Panc1 (cell line): ENCODE measurements around the gene PLEKHA8. TPM values are rescaled to one million over a fixed set of nuclear protein-coding genes. Genes with fewer than 3 reads are reported as not detected.

Source experiments
- ATAC-seq: fragments of 200-7000 bp; cut with Tn5 transposase; 2 replicates; pipeline ENCODE4 v1.9.1; 2020; ENCODE audit warnings: mild to moderate bottlenecking, moderate library complexity
- BruUV-seq: library from RNA; stranded (reverse); fragments of 400-500 nt; replicated peaks from 2 replicates; lab custom pipeline; 2021; lab: Mats Ljungman, UMichigan
- CTCF ChIA-PET: fragments of 300-600 bp; sonication (Branson Sonifier 250); formaldehyde crosslinking; loops from one replicate; lab custom pipeline; 2022; ENCODE audit warnings: antibody characterized with exemption; lab: Charles Lee
- POLR2A ChIA-PET: fragments of 300-600 bp; sonication (Branson Sonifier 250); formaldehyde crosslinking; loops from one replicate; lab custom pipeline; 2022; ENCODE audit warnings: antibody characterized with exemption; lab: Charles Lee
- DNase-seq: peaks from one replicate; pipeline ENCODE4 v3.0.0-alpha.2; 2010; ENCODE audit warnings: low read depth, low spot score
- H3K27ac ChIP-seq: 2 replicates; pipeline ENCODE4 v1.5.1; 2011; ENCODE audit warnings: mild to moderate bottlenecking, low read length, inconsistent platforms
- H3K27me3 ChIP-seq: fragments of 200-500 bp; sonication (Bioruptor generic); 2 replicates; pipeline ENCODE4 v1.6.0; 2014; ENCODE audit warnings: low read length, inconsistent platforms; ENCODE audit not compliant: control insufficient read depth, insufficient read depth
- H3K36me3 ChIP-seq: fragments of 200-500 bp; sonication (Bioruptor generic); 2 replicates; pipeline ENCODE4 v1.5.1; 2014; ENCODE audit warnings: inconsistent platforms, mild to moderate bottlenecking, low read length, moderate library complexity; ENCODE audit not compliant: control insufficient read depth, insufficient read depth
- H3K4me1 ChIP-seq: 2 replicates; pipeline ENCODE4 v1.5.1; 2011; ENCODE audit warnings: inconsistent platforms, mild to moderate bottlenecking, low read length, moderate library complexity; ENCODE audit not compliant: control insufficient read depth, insufficient read depth
- H3K4me3 ChIP-seq, 2 experiments: 2 replicates each; pipeline ENCODE4 v1.5.1; 2011 to 2012; ENCODE audit warnings: low read depth in 2 of 2, low read length in 2 of 2, mild to moderate bottlenecking in 2 of 2, inconsistent platforms in 1 of 2, moderate library complexity in 1 of 2
- H3K9me3 ChIP-seq: fragments of 200-500 bp; sonication (Bioruptor generic); 2 replicates; pipeline ENCODE4 v1.5.1; 2014; ENCODE audit warnings: low read depth, mild to moderate bottlenecking, inconsistent platforms, low read length, moderate library complexity; ENCODE audit not compliant: control insufficient read depth, insufficient read depth
- POLR2AphosphoS5 ChIP-seq: IDR thresholded peaks from 2 replicates; pipeline ENCODE4 v1.6.1; 2012; ENCODE audit warnings: mild to moderate bottlenecking, low read depth, low read length, moderate library complexity
- REST ChIP-seq, 2 experiments: IDR thresholded peaks; 2 replicates each; pipeline ENCODE4 v1.6.1; 2011 to 2012; ENCODE audit warnings: low read depth in 2 of 2, control low read depth in 1 of 2, low read length in 1 of 2, mild to moderate bottlenecking in 1 of 2, moderate library complexity in 1 of 2; ENCODE audit not compliant: insufficient read depth in 1 of 2
- SIN3A ChIP-seq: IDR thresholded peaks from 2 replicates; pipeline ENCODE4 v1.6.1; 2012; ENCODE audit warnings: low read depth, mild to moderate bottlenecking, low read length, moderate library complexity, borderline replicate concordance; ENCODE audit not compliant: insufficient read depth
- TCF7L2 ChIP-seq: IDR thresholded peaks from 2 replicates; pipeline ENCODE4 v1.6.1; 2011; ENCODE audit warnings: mild to moderate bottlenecking, low read depth, low read length, inconsistent platforms
- in situ Hi-C: cut with HindIII; loops from 2 replicates; pipeline ENCODE4 v1.10.0; 2016; ENCODE audit warnings: low sequenced_read_pairs, low pct_unique_long_range_greater_than_20kb
- intact Hi-C: fragments of 100-400 bp; cut with micrococcal nuclease; formaldehyde crosslinking; loops from one replicate; pipeline ENCODE4 v1.10.0; 2022; ENCODE audit not compliant: unreplicated experiment
- total RNA-seq: library from RNA; stranded (reverse); gene quantifications from one replicate; pipeline ENCODE4 v1.2.1, GENCODE V29; 2021; ENCODE audit not compliant: unreplicated experiment
- TF ChIP-seq, protein P1 (sequence below): fragments of 450-650 bp; IDR thresholded peaks from 2 replicates; pipeline ENCODE4 v1.5.1; 2017; ENCODE audit warnings: mild to moderate bottlenecking

PLEKHA8 gene
- total RNA-seq, 1 experiment from 2014 or later: 20.7 TPM

- ChIA-PET POLR2A (no interaction called here), CTCF (no interaction called here)
- intact Hi-C loops: loop anchor here (1.0 kb wide), 1 partner anchor 36 kb away; no protein-coding TSS in a partner anchor
- H3K27ac ChIP-seq: peak within 1 kb of the TSS; percentile 90
- TSS peak; percentile 94 for BruUV-seq
- in situ Hi-C loops: no loop called here
- TF ChIP-seq TCF7L2: peak; percentile 80
- TF ChIP-seq SIN3A: no peak; the same call in 1 of the 2 replicates
- TF ChIP-seq REST (IDR thresholded peaks at IDR 0.05; ENCODE audit: insufficient read depth in 1 of 2, low read depth in 2 of 2, low read length in 1 of 2): no peak
- ATAC-seq (peak; percentile 93), DNase-seq (peak; percentile 98)
- H3K27me3 ChIP-seq: no peaks in the 10 kb centered on the region
- peak within 1 kb of the TSS; percentile 61 to 81 for H3K4me3 ChIP-seq
- H3K36me3 ChIP-seq: no peaks in the 10 kb centered on the region
- H3K9me3 ChIP-seq: no peaks in the 10 kb centered on the region
- H3K4me1 ChIP-seq: peaks cover 30% of the 10 kb centered on the region
These were observed 1.8 kb upstream of the PLEKHA8 start, which contains the start of gene FKBP14 for GRCh38 chr7:30026229-30027064. FKBP14 (minus strand) TSS chr7:30026702; CDS start chr7:30026508, 194 bp downstream.

- TF ChIP-seq POLR2AphosphoS5 (no peak), SIN3A (no peak), TCF7L2 (no peak), REST (IDR thresholded peaks at IDR 0.05; ENCODE audit: insufficient read depth in 1 of 2, low read depth in 2 of 2, low read length in 1 of 2) (no peak)
- TF ChIP-seq, protein P1, sequence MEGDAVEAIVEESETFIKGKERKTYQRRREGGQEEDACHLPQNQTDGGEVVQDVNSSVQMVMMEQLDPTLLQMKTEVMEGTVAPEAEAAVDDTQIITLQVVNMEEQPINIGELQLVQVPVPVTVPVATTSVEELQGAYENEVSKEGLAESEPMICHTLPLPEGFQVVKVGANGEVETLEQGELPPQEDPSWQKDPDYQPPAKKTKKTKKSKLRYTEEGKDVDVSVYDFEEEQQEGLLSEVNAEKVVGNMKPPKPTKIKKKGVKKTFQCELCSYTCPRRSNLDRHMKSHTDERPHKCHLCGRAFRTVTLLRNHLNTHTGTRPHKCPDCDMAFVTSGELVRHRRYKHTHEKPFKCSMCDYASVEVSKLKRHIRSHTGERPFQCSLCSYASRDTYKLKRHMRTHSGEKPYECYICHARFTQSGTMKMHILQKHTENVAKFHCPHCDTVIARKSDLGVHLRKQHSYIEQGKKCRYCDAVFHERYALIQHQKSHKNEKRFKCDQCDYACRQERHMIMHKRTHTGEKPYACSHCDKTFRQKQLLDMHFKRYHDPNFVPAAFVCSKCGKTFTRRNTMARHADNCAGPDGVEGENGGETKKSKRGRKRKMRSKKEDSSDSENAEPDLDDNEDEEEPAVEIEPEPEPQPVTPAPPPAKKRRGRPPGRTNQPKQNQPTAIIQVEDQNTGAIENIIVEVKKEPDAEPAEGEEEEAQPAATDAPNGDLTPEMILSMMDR: no peak
- CTCF ChIA-PET: no interaction called here
These were observed 1.2 kb upstream of the PLEKHA8 start for GRCh38 chr7:30027065-30027456.

More at GRCh38 chr7:30027065-30027456, 1.2 kb upstream of the PLEKHA8 start:
- no peaks in the 10 kb centered on the region for H3K27me3 ChIP-seq
- POLR2A ChIA-PET: no interaction called here
- intact Hi-C loops: no loop called here
- peak overlapping the region; percentile 61 to 81 for H3K4me3 ChIP-seq
- peaks cover 34% of the 10 kb centered on the region for H3K4me1 ChIP-seq
- H3K27ac ChIP-seq: peak overlapping the region; percentile 84
- ATAC-seq: peak; percentile 3
- in situ Hi-C loops: no loop called here
- no peaks in the 10 kb centered on the region for H3K9me3 ChIP-seq
- DNase-seq: peak; percentile 54
- H3K36me3 ChIP-seq: no peaks in the 10 kb centered on the region
- no TSS peak for BruUV-seq
